Liver (tissue), 9 donors: Measurements from ENCODE around the gene FRMD1. TPM values are rescaled to one million over a fixed set of nuclear protein-coding genes. Genes with fewer than 3 reads are reported as not detected.

Experiments
- DNase-seq: peaks from one replicate; pipeline ENCODE4 v3.0.0-alpha.2; 2017; ENCODE audit warnings: low spot score
- H3K27ac ChIP-seq, 2 donors: one replicate each; pipeline ENCODE4 v1.7.0; 2013; ENCODE audit warnings: inconsistent platforms in 2 of 2, low read length in 2 of 2, control low read depth in 1 of 2, low read depth in 1 of 2, mild to moderate bottlenecking in 1 of 2
- H3K27me3 ChIP-seq, 4 donors: one replicate each; pipeline versions ENCODE4 v1.6.1 to v1.7.0; 2013; ENCODE audit warnings: low read length in 3 of 4, inconsistent platforms in 1 of 4, mild to moderate bottlenecking in 1 of 4, moderate library complexity in 1 of 4; ENCODE audit not compliant: control insufficient read depth in 4 of 4, insufficient read depth in 4 of 4
- H3K36me3 ChIP-seq, 4 donors: one replicate each; pipeline versions ENCODE4 v1.6.1 to v1.7.0; 2013; ENCODE audit warnings: low read length in 3 of 4, mild to moderate bottlenecking in 3 of 4, low read depth in 1 of 4, moderate library complexity in 1 of 4; ENCODE audit not compliant: control insufficient read depth in 4 of 4, insufficient read depth in 3 of 4
- H3K4me1 ChIP-seq, 4 donors: one replicate each; pipeline versions ENCODE4 v1.6.1 to v1.7.0; 2013; ENCODE audit warnings: low read length in 3 of 4, mild to moderate bottlenecking in 3 of 4, moderate library complexity in 1 of 4; ENCODE audit not compliant: control insufficient read depth in 4 of 4, insufficient read depth in 4 of 4
- H3K4me3 ChIP-seq, 3 donors: one replicate each; pipeline versions ENCODE4 v1.6.1 to v1.7.0; 2013; ENCODE audit warnings: low read length in 3 of 3, control low read depth in 1 of 3, low read depth in 1 of 3, mild to moderate bottlenecking in 1 of 3
- H3K9ac ChIP-seq, 2 donors: one replicate each; pipeline ENCODE4 v1.7.0; 2013; ENCODE audit warnings: low read length in 2 of 2, mild to moderate bottlenecking in 2 of 2, moderate library complexity in 2 of 2, control low read depth in 1 of 2, low read depth in 1 of 2
- H3K9me3 ChIP-seq, 4 donors: one replicate each; pipeline versions ENCODE4 v1.6.1 to v1.7.0; 2013; ENCODE audit warnings: low read length in 3 of 4; ENCODE audit not compliant: control insufficient read depth in 4 of 4
- EGR1 ChIP-seq, 2 donors: IDR thresholded peaks; 2 replicates each; pipeline ENCODE4 v1.6.1; 2016 to 2018; ENCODE audit warnings: antibody characterized with exemption in 2 of 2, low read depth in 2 of 2
- FOXA1 ChIP-seq: IDR thresholded peaks from 2 replicates; pipeline ENCODE4 v1.6.1; 2016; ENCODE audit warnings: antibody characterized with exemption
- FOXA2 ChIP-seq: IDR thresholded peaks from 2 replicates; pipeline ENCODE4 v1.6.1; 2016; ENCODE audit warnings: antibody characterized with exemption
- GABPA ChIP-seq, 2 donors: IDR thresholded peaks in 1 of 2; conservative IDR thresholded peaks in 1 of 2; 2 replicates each; pipeline ENCODE4 v1.6.1; 2016; ENCODE audit warnings: antibody characterized with exemption in 2 of 2, mild to moderate bottlenecking in 1 of 2, moderate library complexity in 1 of 2
- HNF4A ChIP-seq, 2 donors: conservative IDR thresholded peaks; 2 replicates each; pipeline ENCODE4 v1.6.1; 2016; ENCODE audit warnings: antibody characterized with exemption in 2 of 2, mild to moderate bottlenecking in 2 of 2
- HNF4G ChIP-seq: IDR thresholded peaks from 2 replicates; pipeline ENCODE4 v1.6.1; 2016; ENCODE audit warnings: antibody characterized with exemption
- JUND ChIP-seq, 2 donors: IDR thresholded peaks; 2 replicates each; pipeline ENCODE4 v1.6.1; 2016; ENCODE audit warnings: antibody characterized with exemption in 2 of 2
- NR2F2 ChIP-seq: IDR thresholded peaks from 2 replicates; pipeline ENCODE4 v1.6.1; 2016; ENCODE audit warnings: antibody characterized with exemption
- RAD21 ChIP-seq, 2 donors: IDR thresholded peaks; 2 replicates each; pipeline ENCODE4 v1.6.1; 2016; ENCODE audit warnings: antibody characterized with exemption in 2 of 2, mild to moderate bottlenecking in 2 of 2
- SP1 ChIP-seq: IDR thresholded peaks from 2 replicates; pipeline ENCODE4 v1.6.1; 2018; ENCODE audit warnings: antibody characterized with exemption, mild to moderate bottlenecking
- TAF1 ChIP-seq: conservative IDR thresholded peaks from 2 replicates; pipeline ENCODE4 v1.6.1; 2016; ENCODE audit warnings: antibody characterized with exemption, mild to moderate bottlenecking
- YY1 ChIP-seq: IDR thresholded peaks from 2 replicates; pipeline ENCODE4 v1.6.1; 2016; ENCODE audit warnings: antibody characterized with exemption, mild to moderate bottlenecking
- WGBS: extraction: QIAGEN DNeasy Blood & Tissue Kit; methylation state at CpG from one replicate; pipeline ENCODE4 v1.1.7; 2013; 5-methylcytosine and 5-hydroxymethylcytosine counted together
- polyA plus RNA-seq, 2 donors: library from polyadenylated mRNA; stranded (reverse) in 1 of 2; unstranded in 1 of 2; fragments of 200-250 nt in 1 of 2; fragments of >200 nt in 1 of 2; fragmentation: Nextera tagmentation in 1 of 2; extraction: Ambion mirVana in 1 of 2; gene quantifications; one replicate each; pipeline versions ENCODE4 v1.2.1 to v1.2.3, GENCODE V29; 2013 to 2015
- total RNA-seq, 2 donors: library from RNA; depleted of rRNA; stranded (reverse); fragments of >200 nt; gene quantifications; one replicate each; pipeline ENCODE4 v1.2.3, GENCODE V29; 2014
- TF ChIP-seq, protein P1 (sequence below): fragments of 150-350 bp; IDR thresholded peaks from 2 replicates; pipeline ENCODE4 v1.5.1; 2017; ENCODE audit warnings: improper control_type of control experiment, low read depth, low read length; ENCODE audit not compliant: missing input control
- TF ChIP-seq, protein P2 (sequence below): IDR thresholded peaks from 2 replicates; pipeline ENCODE4 v1.6.1; 2016; ENCODE audit warnings: antibody characterized with exemption
- TF ChIP-seq, protein P3 (sequence below): IDR thresholded peaks from 2 replicates; pipeline ENCODE4 v1.6.1; 2016; ENCODE audit warnings: antibody characterized with exemption
- TF ChIP-seq, protein P4 (sequence below): IDR thresholded peaks from 2 replicates; pipeline ENCODE4 v1.6.1; 2016; ENCODE audit warnings: antibody characterized with exemption, mild to moderate bottlenecking
- TF ChIP-seq, protein P5 (sequence below): IDR thresholded peaks from 2 replicates; pipeline ENCODE4 v1.6.1; 2016; ENCODE audit warnings: antibody characterized with exemption
- donor health status: healthy.
- donor health status: healthy.
- donor health status: healthy.
- donor health status: healthy.
- donor health status: healthy.

Gene FRMD1
- total and polyA plus RNA-seq, 4 donors, result 0.04 to 0.17 (median 0.12) TPM

DNA sequence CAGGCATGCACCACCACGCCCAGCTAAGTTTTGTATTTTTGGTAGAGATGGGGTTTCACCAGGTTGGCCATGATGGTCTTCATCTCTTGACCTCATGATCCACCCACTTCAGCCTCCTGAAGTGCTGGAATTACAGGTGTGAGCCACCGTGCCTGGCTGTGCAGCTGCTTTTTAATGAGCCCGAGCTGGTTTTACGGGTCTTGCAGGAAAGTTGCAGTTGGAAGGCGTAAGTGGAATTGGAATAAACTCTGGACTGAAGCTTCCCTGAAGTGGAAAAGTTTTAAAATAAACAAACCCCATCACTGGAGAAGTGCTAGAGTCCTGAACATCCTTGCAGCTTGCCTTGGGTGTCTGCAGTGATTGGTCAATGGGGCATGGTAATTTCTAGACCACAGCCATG lies 41.2 kb downstream of the FRMD1 start:
- no peak for DNase-seq
- no peak overlapping the region for H3K4me3 ChIP-seq
- no peak overlapping the region for H3K27ac ChIP-seq
- H3K4me1 ChIP-seq, result peaks cover 0 to 6% (median 4%) of the 10 kb centered on the region in 4 donors
- no peaks in the 10 kb centered on the region for H3K36me3 ChIP-seq
- peaks cover 16 to 43% (median 23%) of the 10 kb centered on the region in 4 donors for H3K9me3 ChIP-seq
- H3K27me3 ChIP-seq, result no peaks in the 10 kb centered on the region
- 85% methylated on average over 5 of the region's 5 CpGs for WGBS
- H3K9ac ChIP-seq, result no peak overlapping the region
- TF ChIP-seq HNF4A (conservative IDR thresholded peaks at IDR 0.05), result no peak
- TF ChIP-seq JUND (IDR thresholded peaks at IDR 0.05), result no peak
- TF ChIP-seq RAD21 (IDR thresholded peaks at IDR 0.05), result no peak
- TF ChIP-seq TAF1, result no peak
- TF ChIP-seq, protein P1, sequence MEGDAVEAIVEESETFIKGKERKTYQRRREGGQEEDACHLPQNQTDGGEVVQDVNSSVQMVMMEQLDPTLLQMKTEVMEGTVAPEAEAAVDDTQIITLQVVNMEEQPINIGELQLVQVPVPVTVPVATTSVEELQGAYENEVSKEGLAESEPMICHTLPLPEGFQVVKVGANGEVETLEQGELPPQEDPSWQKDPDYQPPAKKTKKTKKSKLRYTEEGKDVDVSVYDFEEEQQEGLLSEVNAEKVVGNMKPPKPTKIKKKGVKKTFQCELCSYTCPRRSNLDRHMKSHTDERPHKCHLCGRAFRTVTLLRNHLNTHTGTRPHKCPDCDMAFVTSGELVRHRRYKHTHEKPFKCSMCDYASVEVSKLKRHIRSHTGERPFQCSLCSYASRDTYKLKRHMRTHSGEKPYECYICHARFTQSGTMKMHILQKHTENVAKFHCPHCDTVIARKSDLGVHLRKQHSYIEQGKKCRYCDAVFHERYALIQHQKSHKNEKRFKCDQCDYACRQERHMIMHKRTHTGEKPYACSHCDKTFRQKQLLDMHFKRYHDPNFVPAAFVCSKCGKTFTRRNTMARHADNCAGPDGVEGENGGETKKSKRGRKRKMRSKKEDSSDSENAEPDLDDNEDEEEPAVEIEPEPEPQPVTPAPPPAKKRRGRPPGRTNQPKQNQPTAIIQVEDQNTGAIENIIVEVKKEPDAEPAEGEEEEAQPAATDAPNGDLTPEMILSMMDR, result no peak
- TF ChIP-seq, protein P2, sequence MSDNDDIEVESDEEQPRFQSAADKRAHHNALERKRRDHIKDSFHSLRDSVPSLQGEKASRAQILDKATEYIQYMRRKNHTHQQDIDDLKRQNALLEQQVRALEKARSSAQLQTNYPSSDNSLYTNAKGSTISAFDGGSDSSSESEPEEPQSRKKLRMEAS, result no peak
- TF ChIP-seq, protein P3, sequence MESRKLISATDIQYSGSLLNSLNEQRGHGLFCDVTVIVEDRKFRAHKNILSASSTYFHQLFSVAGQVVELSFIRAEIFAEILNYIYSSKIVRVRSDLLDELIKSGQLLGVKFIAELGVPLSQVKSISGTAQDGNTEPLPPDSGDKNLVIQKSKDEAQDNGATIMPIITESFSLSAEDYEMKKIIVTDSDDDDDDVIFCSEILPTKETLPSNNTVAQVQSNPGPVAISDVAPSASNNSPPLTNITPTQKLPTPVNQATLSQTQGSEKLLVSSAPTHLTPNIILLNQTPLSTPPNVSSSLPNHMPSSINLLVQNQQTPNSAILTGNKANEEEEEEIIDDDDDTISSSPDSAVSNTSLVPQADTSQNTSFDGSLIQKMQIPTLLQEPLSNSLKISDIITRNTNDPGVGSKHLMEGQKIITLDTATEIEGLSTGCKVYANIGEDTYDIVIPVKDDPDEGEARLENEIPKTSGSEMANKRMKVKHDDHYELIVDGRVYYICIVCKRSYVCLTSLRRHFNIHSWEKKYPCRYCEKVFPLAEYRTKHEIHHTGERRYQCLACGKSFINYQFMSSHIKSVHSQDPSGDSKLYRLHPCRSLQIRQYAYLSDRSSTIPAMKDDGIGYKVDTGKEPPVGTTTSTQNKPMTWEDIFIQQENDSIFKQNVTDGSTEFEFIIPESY, result no peak
- TF ChIP-seq FOXA1, result no peak
- TF ChIP-seq, protein P4, sequence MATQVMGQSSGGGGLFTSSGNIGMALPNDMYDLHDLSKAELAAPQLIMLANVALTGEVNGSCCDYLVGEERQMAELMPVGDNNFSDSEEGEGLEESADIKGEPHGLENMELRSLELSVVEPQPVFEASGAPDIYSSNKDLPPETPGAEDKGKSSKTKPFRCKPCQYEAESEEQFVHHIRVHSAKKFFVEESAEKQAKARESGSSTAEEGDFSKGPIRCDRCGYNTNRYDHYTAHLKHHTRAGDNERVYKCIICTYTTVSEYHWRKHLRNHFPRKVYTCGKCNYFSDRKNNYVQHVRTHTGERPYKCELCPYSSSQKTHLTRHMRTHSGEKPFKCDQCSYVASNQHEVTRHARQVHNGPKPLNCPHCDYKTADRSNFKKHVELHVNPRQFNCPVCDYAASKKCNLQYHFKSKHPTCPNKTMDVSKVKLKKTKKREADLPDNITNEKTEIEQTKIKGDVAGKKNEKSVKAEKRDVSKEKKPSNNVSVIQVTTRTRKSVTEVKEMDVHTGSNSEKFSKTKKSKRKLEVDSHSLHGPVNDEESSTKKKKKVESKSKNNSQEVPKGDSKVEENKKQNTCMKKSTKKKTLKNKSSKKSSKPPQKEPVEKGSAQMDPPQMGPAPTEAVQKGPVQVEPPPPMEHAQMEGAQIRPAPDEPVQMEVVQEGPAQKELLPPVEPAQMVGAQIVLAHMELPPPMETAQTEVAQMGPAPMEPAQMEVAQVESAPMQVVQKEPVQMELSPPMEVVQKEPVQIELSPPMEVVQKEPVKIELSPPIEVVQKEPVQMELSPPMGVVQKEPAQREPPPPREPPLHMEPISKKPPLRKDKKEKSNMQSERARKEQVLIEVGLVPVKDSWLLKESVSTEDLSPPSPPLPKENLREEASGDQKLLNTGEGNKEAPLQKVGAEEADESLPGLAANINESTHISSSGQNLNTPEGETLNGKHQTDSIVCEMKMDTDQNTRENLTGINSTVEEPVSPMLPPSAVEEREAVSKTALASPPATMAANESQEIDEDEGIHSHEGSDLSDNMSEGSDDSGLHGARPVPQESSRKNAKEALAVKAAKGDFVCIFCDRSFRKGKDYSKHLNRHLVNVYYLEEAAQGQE, result no peak
- TF ChIP-seq EGR1 (IDR thresholded peaks at IDR 0.05; ENCODE audit: low read depth in 2 of 2), result no peak
- no peak for TF ChIP-seq GABPA (IDR thresholded peaks at IDR 0.05 in 1 of 2, conservative IDR thresholded peaks at IDR 0.05 in 1 of 2)
- no peak for TF ChIP-seq NR2F2
- TF ChIP-seq, protein P5, sequence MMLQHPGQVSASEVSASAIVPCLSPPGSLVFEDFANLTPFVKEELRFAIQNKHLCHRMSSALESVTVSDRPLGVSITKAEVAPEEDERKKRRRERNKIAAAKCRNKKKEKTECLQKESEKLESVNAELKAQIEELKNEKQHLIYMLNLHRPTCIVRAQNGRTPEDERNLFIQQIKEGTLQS, result no peak
- TF ChIP-seq SP1, result no peak

DNA sequence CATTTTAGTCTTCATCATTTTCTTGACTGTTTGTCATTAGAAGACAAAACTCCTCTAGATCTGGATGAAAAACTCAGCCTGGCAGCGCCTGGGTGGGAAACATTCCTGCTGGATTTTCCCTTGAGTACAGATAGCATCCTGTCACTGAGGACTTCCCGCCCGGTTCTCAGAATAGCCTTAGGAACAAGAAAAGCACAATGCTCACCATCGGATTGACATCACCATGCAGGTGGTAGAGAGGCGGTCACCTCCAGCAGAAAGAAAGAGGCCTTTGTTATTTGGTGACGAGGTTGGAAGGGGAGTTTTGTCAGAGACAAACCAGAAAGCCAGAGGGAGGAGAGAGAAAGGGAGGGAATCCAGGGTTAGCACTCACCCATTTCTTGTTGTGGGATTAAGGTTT lies 41.8 kb downstream of the FRMD1 start:
- Histone ChIP-seq H3K9me3 (peaks cover 16 to 43% (median 23%) of the 10 kb centered on the region in 4 donors), H3K4me3 (no peak overlapping the region), H3K27ac (no peak overlapping the region), H3K27me3 (no peaks in the 10 kb centered on the region), H3K4me1 (peaks cover 0 to 6% (median 4%) of the 10 kb centered on the region in 4 donors), H3K36me3 (no peaks in the 10 kb centered on the region), H3K9ac (no peak overlapping the region)
- DNase-seq, result no peak
- WGBS, result 83% methylated on average over 6 of the region's 6 CpGs
- TF ChIP-seq, protein P4, result no peak
- TF ChIP-seq FOXA2 (no peak), NR2F2 (no peak), HNF4G (no peak), YY1 (no peak), HNF4A (conservative IDR thresholded peaks at IDR 0.05) (no peak), GABPA (IDR thresholded peaks at IDR 0.05 in 1 of 2, conservative IDR thresholded peaks at IDR 0.05 in 1 of 2) (no peak)
- TF ChIP-seq, protein P3, result no peak
